WTC11 (cell line): ENCODE measurements around the gene SLC30A1. TPM values are rescaled to one million over a fixed set of nuclear protein-coding genes. Genes with fewer than 3 reads are reported as not detected.

Source experiments
- ATAC-seq: fragments of 200-7000 bp; cut with Tn5 transposase; 2 replicates; pipeline ENCODE4 v1.10.0; 2021; ENCODE audit warnings: mild to moderate bottlenecking, moderate library complexity
- CTCF ChIA-PET: fragments of 300-600 bp; sonication (Branson Sonifier 250); formaldehyde crosslinking; loops from one replicate; lab custom pipeline; 2021; ENCODE audit warnings: antibody characterized with exemption; lab: Charles Lee
- POLR2A ChIA-PET: fragments of 350-600 bp; sonication (Branson Sonifier 250); formaldehyde crosslinking; loops from one replicate; lab custom pipeline; 2021; ENCODE audit warnings: antibody characterized with exemption; lab: Charles Lee
- DNase-seq: peaks from one replicate; pipeline ENCODE4 v3.0.0; 2021; ENCODE audit warnings: low spot score
- H3K27ac Mint-ChIP-seq: 2 replicates; pipeline ENCODE4 v1.8.0; 2021; ENCODE audit warnings: mixed read lengths
- H3K27me3 Mint-ChIP-seq: 2 replicates; pipeline ENCODE4 v1.8.0; 2021; ENCODE audit warnings: low read depth, mild to moderate bottlenecking, moderate library complexity, mixed read lengths
- H3K36me3 Mint-ChIP-seq: 2 replicates; pipeline ENCODE4 v1.8.0; 2021; ENCODE audit warnings: mixed read lengths
- H3K4me1 Mint-ChIP-seq: 2 replicates; pipeline ENCODE4 v1.8.0; 2022; ENCODE audit warnings: mixed read lengths
- H3K4me3 Mint-ChIP-seq: 2 replicates; pipeline ENCODE4 v1.8.0; 2021; ENCODE audit warnings: mild to moderate bottlenecking, moderate library complexity, mixed read lengths
- H3K9me3 Mint-ChIP-seq: 2 replicates; pipeline ENCODE4 v1.8.0; 2021; ENCODE audit warnings: mixed read lengths
- ELF4 ChIP-seq: sonication (generic); formaldehyde crosslinking; IDR thresholded peaks from 2 replicates; pipeline ENCODE4 v1.8.1; 2022; ENCODE audit warnings: low read depth, mild to moderate bottlenecking, moderate library complexity, missing genetic modification reagents
- FOXP4 ChIP-seq: sonication (generic); formaldehyde crosslinking; IDR thresholded peaks from 2 replicates; pipeline ENCODE4 v1.8.0; 2022; ENCODE audit warnings: mild to moderate bottlenecking, missing genetic modification reagents
- HMGXB4 ChIP-seq: sonication (generic); formaldehyde crosslinking; IDR thresholded peaks from 2 replicates; pipeline ENCODE4 v1.8.1; 2023; ENCODE audit warnings: mild to moderate bottlenecking, moderate library complexity, missing genetic modification reagents
- PRDM15 ChIP-seq: sonication (generic); formaldehyde crosslinking; IDR thresholded peaks from 2 replicates; pipeline ENCODE4 v1.8.0; 2022; ENCODE audit warnings: missing genetic modification reagents
- RELA ChIP-seq: sonication (generic); formaldehyde crosslinking; IDR thresholded peaks from 2 replicates; pipeline ENCODE4 v1.8.1; 2022; ENCODE audit warnings: missing genetic modification reagents, mild to moderate bottlenecking, borderline replicate concordance
- STAT6 ChIP-seq: sonication (generic); formaldehyde crosslinking; conservative IDR thresholded peaks from 2 replicates; pipeline ENCODE4 v1.8.1; 2023; ENCODE audit warnings: mild to moderate bottlenecking, low read depth, missing genetic modification reagents, moderate library complexity
- TCF7 ChIP-seq: sonication (generic); formaldehyde crosslinking; IDR thresholded peaks from 2 replicates; pipeline ENCODE4 v1.8.0; 2022; ENCODE audit warnings: mild to moderate bottlenecking, low read depth, missing genetic modification reagents, moderate library complexity
- ZNF423 ChIP-seq: fragments of 250-450 bp; sonication (Bioruptor Pico); IDR thresholded peaks from 2 replicates; pipeline ENCODE4 v2.1.2; 2022; ENCODE audit warnings: mild to moderate bottlenecking, moderate library complexity
- ZNF532 ChIP-seq: fragments of 250-450 bp; sonication (Bioruptor Pico); IDR thresholded peaks from 2 replicates; pipeline ENCODE4 v1.9.0; 2021; ENCODE audit warnings: mild to moderate bottlenecking, borderline replicate concordance
- total RNA-seq: library from RNA; stranded (reverse); gene quantifications from 3 replicates; pipeline ENCODE4 v1.2.3, GENCODE V29; 2021

SLC30A1 gene
- total RNA-seq, 1 experiment from 2014 or later: 20.0 TPM

GRCh38 chr1:211616231-211616964 lies 37.4 kb upstream of the SLC30A1 start:
- no peaks in the 10 kb centered on the region for H3K27me3 Mint-ChIP-seq
- DNase-seq (no peak), ATAC-seq (no peak)
- H3K36me3 Mint-ChIP-seq: no peaks in the 10 kb centered on the region
- TF ChIP-seq HMGXB4 (no peak), STAT6 (CRISPR knock-in tag) (no peak), PRDM15 (no peak), ZNF532 (no peak)
- H3K27ac Mint-ChIP-seq: no peak overlapping the region
- no peak overlapping the region for H3K4me3 Mint-ChIP-seq
- ChIA-PET POLR2A (interaction anchor here (0.9 kb wide), 1 partner anchor 59 kb away, joined by 3 read pairs; the partner anchor contains the start of gene NEK2), CTCF (no interaction called here)
- no peaks in the 10 kb centered on the region for H3K9me3 Mint-ChIP-seq
- H3K4me1 Mint-ChIP-seq: no peaks in the 10 kb centered on the region; the same call in 1 of the 2 replicates

GRCh38 chr1:211614615-211615014 lies 35.7 kb upstream of the SLC30A1 start:
- Mint-ChIP-seq H3K4me3 (no peak overlapping the region), H3K4me1 (no peaks in the 10 kb centered on the region; the same call in 1 of the 2 replicates), H3K27ac (no peak overlapping the region), H3K36me3 (no peaks in the 10 kb centered on the region), H3K9me3 (no peaks in the 10 kb centered on the region), H3K27me3 (no peaks in the 10 kb centered on the region)
- no peak for ATAC-seq
- POLR2A ChIA-PET: no interaction called here
- DNase-seq: no peak
- CTCF ChIA-PET: no interaction called here
- TF ChIP-seq ELF4 (CRISPR knock-in tag): no peak
- no peak for TF ChIP-seq ZNF423 (CRISPR knock-in tag)
- TF ChIP-seq PRDM15: no peak
- TF ChIP-seq RELA (CRISPR knock-in tag): no peak
- no peak for TF ChIP-seq TCF7 (CRISPR knock-in tag)
- TF ChIP-seq FOXP4 (CRISPR knock-in tag): no peak
